ENCODE results near the gene CDC42EP4.
"Not testable (repeated sequence)": the region's sequence is repeated elsewhere in the genome, so short reads cannot be mapped to it uniquely, and the experiment has no call there.

Gene CDC42EP4

DNA sequence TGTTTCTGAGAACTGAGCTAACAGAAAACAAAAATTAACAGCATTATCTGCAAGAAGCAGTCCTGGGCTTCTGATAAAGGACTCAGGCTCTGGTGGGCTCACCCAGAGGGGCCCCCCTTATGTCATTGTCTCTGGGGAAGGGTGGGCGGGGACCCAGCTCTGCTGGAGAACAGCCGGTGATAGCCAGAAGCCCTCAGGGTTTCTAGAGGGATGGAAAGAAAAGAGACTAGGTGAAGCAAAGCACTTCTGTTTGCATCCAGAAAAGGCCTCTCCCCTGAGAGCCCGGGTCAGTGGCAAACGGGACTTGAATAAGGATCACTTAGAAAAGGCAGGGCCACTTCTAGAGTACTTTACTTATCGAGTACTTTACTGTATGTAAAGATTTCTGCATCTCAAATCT is 7.0 kb upstream of the CDC42EP4 start:
- peak; percentile 18 for DNase-seq

DNA sequence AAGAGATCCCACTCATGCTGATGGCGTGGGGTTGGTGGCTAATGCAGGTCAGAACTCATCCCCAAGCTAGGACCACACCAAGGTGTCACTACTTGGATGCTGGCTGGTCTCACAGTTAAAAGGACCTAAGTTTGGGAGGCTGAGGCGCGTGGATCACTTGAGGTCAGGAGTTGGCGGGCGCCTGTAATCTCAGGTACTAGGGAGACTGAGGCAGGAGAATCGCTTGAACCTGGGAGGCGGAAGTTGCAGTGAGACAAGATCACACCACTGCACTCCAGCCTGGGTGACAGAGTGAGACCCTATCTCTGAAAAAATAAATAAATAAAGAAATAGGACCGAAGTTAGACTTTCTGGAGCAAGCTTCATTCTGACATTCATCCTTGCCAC is 6.6 kb upstream of the CDC42EP4 start:
- DNase-seq: no peak

DNA sequence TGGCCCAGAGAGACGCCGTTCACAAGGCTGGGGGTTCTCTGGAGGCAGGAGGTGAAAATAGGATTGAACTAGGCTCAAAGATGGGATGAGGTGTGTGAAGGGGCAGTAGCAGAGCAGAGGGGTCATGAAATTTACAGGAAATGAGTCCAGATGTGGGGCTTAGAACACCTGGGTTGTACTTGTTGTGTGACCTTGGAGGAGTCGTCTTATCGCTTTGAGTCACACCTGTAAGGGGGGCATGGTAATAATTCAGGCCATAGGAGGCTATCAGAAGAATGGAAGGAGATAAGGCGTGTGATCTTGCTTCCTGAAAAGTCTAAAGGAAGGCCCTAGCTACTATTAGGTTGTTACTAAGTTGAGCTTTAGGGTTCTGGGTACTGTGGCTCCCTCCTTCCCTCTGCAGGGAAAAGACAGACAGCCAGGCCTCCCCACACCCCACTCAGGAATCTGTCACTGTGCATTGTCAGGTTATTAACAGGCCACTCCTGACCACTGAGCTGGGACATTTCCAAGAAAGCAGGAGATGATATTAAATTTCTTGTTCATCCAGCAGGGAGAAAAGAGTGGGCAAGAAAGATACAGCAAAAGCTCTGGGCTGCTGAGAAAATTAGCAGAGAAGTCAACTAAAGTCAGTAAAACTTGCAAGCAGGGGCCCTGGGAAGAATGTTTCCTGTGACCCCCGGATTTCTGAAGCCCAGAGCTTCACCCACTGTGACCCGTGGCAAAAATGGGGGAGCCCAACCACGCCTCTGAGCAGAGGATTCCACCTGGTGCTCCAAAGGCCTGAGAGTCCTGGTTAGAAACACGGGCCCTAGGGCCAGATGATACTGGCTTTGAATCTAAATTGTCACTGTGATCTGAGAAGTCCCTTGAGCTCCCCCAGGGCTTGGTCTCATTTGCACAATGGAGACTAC is 6.0 kb upstream of the CDC42EP4 start:
- DNase-seq: no peak

DNA sequence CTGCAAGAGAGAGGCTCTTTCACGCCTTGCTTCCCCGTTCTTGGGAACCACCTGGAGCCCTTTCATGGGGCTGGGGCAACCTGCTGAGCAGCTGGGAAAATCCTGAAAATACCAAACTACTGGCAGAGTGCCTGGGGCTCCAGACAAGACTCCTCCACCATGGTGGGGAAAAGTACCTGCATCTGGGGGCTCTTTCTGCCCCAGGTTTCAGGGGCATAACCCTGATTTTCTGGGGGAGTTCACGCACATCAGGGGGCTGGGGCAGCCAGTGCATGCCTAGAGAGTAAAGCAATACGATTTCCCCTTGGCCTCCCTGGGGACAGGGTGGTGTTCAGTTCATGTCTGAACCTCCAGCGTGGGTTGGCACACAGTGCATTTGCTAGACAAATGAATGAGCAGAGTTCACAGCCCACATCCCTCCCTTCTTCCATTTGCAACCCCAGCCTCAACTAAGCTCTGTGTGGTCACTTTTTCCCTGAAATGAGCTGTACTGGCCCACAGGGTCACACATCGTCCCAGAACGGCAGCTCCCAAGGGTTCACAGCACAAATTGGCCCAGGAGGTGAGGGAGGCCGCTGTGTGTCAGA is 5.2 kb upstream of the CDC42EP4 start:
- DNase-seq: peak; percentile 22

DNA sequence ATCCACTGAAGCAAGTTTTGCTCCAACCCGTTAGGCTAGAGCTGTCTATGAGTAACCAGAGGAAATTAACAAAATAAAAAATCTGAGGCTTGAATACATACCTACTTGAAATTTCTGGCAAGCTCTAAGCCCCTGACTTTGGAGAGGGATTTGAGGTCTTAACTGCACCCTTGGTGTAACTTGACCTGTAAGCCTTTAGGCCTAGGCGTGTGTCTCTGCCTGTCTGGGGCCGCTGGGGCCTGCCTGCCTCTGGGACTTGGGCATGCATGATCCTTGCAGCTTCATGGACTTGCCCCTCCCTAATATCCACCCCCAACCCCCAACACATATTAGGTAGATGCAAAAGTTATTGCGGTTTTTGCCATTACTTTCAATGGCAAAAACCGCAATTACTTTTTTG is 3.7 kb upstream of the CDC42EP4 start:
- DNase-seq: no peak

DNA sequence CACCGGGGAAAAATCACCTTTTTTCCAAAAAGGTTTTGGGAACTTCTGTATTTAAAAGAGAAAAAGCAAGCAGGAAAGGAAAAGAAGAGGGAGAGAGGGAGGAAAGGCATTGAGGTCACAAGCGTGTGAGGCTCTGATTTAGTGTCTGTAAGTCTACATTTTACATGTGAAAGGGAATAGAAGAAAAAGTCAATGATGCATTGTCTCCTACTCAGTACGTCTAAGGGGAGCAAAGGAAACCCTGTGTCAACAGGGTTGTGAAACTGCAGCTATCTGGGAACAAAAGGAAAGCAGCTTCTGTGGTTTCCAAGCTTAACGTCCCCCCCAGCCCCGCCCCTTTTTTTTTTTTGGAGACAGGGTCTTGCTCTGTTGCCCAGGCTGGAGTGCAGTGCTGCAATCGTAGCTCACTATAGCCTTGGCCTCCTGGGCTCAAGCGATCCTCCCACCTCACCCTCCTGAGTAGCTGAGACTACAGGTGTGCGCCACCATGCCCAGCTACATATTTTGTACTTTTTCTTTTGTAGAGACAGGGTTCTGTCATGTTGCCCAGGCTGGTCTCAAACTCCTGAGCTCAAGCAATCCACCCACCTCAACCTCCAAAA is 1.8 kb upstream of the CDC42EP4 start:
- DNase-seq: no peak

DNA sequence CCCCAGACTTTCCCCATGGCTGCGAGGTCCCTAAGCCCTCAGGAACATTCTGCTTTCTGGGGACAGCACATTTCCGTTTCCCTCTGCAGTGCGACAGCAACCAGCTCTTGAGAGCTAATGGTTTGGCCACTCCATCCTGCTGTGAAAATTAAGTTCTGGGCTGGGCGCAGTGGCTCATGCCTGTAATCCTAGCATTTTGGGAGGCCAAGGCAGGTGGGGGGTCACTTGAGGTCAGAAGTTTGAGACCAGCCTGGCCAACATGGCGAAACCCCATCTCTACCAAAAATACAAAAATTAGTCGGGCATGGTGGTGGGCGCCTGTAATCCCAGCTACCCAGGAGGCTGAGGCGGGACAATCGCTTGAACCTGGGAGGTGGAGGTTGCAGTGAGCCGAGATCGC is 1.1 kb upstream of the CDC42EP4 start:
- DNase-seq: not testable (repeated sequence)

DNA sequence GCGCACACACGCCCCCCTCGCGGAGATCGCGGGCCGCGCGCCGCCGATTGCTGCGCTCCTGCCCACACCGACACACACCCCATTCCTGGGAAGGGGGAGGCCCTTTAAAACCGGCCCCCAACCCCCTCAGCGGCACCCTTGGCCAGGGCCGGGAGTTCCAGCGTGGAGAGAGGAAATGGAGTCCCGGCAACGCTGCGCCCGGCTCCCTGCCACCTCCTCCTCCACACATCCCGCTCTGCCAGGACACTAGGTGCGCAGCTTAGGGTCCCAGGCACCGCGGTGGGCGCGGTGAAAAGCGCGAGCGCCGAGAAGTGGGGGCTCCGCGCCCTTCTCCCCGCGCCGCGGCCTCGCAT is 397 bp downstream of the CDC42EP4 start:
- DNase-seq: no peak

DNA sequence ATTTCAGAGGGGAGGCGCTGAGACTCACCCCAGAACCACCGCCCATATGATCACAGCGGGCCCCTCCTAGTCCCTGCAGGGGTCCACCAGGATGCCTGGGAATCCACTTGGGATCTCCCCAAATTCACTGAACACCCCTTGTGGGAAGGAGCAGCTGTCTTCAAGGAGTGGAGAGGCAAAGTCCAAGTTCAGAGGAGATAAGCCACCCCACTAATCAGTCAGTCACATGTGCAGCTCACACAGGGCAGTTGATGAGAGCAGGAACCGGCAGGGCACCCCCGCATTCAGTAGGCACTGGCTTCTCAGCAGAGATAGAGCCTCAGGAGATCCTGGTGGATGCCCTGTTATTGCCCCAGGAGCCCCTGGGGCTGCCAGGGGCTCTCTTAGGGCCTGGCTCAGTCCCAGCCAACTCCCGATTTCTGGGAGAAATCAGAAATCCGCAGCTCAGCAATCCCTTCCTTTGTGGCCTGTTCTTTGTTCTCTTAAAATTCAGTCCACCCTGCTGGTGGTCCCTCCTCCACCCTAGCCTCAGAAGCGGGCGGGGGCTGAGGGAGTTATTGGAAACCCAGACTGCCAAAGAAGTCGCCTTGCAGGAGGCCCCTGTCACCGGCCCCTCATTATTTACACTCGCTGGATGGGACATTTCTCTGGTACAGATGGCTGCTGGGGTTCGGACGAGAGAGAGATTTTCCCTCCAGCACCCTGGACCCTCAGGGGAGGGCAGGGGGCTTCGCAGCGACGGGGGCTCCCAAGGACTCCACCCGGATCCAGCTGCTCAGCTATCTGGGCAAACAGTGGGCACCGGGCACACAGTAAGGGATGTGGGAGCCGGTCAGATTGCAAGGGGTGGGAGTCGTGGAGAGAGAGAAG is 1.8 kb downstream of the CDC42EP4 start:
- DNase-seq: no peak

DNA sequence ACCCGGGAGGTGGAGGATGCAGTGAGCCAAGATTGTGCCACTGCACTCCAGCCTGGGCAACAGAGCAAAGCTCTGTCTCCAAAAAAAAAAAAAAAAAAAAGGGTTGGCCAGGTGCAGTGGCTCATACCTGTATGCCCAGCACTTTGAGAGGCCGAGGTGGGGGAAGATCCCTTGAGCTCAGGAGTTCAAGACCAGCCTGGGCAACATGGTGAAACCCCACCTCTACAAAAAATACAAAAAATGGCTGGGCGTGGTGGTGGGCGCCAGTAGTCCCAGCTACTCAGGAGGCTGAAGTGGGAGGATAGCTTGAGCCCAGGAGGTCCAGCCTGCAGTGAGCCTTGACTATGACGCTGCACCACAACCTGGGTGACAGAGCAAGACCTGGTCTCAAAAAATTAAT is 2.8 kb downstream of the CDC42EP4 start:
- not testable (repeated sequence) for DNase-seq

DNA sequence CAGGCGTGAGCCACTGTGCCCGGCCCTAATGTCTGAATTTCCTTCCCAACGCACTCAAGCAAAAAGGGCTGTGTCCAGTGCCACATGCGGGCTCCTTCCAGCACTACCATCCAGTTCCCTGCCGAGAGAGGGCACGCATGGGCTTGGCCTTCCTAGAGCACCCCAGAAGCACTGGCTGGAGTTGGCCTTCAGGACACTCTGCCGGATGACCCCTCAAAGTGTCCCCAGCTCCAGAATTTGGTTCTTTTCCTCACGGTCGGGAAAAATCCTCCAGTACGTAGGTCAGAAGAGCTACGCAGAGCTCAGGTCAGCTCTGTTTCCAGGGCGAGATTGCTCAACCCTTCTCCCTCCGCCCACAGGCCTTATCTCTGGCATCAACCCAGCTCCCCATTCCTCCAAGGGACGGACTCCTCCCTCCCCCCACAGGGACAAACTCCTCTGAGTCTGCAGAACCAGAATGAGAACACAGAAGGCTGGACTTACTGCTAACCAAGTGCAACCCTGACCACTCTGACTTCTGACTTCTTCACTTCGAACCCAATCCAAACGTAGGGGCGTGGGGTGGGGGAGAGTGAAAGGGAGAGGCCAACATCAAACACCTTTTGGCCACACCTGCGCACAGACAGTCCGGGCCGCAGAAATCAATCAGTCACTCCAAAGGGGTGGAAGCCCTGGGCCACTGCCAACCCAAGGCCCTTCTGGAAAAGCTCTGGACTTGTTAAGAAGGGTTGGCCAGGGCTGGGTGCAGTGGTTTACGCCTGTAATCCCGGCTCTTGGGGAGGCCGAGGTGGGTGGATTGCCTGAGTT is 3.6 kb downstream of the CDC42EP4 start:
- DNase-seq: no peak

DNA sequence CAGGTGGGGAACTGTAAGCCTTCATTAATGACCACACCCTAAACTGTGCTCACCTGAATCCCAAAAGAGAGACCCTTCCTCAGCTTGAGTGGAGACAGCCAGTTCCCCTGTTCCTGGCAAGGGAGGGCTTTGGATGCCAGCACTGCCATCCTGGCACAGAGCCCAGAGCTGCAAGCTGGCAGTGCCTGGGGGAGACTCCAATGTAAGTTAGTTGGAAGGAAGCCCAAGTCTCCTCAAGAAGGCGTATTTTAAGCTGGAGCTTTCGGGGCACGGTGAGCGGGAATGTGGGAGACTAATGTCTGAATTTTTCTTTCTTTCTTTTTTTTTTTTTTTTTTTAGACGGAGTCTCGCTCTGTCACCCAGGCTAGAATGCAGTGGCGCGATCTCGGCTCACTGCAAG is 4.7 kb downstream of the CDC42EP4 start:
- DNase-seq: peak; percentile 31

DNA sequence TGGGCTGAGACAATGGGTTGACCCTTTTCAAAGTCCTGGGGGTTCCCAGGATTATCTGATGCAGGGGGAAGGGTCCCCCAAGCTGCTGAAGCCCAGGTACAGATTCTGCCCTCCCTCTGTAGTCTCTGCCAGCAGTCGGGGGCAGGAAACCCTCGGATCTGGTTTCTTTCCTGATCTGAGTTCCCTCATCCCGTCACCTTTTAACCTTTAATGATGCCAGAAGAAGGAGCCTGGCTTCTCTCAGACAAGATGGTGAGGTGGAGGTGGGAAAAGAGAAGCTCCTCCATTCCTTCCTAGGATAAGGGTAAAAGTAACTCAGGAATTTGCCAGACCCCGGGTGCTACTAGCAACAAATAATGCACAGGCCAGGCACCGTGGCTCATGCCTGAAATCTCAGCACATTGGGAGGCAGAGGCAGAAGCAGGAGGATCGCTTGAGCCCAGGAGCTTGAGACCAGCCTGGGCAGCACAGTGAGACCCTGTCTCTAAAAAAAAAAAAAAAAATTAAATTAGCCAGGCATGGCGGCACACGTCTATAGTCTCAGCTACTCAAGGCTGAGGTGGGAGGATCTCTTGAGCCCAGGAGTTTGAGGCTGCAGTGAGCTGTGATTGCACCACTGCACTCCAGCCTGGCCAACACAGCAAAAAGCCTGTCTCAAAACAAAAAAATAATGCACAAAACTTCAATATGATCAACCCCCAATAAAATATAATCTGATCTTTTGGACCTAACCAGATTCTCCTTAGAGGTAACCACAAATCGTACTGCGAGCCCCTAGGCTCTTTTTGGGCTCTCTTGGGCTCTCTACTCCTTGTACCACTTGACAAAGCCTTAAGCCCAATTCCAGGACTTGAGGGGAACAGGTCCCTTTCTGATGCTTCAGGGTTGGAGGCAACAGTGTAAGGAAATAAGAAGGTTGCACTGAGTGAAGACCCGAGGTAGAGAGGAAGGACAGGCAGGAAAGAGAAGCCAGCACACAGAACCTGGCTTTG is 5.7 kb downstream of the CDC42EP4 start:
- no peak for DNase-seq

DNA sequence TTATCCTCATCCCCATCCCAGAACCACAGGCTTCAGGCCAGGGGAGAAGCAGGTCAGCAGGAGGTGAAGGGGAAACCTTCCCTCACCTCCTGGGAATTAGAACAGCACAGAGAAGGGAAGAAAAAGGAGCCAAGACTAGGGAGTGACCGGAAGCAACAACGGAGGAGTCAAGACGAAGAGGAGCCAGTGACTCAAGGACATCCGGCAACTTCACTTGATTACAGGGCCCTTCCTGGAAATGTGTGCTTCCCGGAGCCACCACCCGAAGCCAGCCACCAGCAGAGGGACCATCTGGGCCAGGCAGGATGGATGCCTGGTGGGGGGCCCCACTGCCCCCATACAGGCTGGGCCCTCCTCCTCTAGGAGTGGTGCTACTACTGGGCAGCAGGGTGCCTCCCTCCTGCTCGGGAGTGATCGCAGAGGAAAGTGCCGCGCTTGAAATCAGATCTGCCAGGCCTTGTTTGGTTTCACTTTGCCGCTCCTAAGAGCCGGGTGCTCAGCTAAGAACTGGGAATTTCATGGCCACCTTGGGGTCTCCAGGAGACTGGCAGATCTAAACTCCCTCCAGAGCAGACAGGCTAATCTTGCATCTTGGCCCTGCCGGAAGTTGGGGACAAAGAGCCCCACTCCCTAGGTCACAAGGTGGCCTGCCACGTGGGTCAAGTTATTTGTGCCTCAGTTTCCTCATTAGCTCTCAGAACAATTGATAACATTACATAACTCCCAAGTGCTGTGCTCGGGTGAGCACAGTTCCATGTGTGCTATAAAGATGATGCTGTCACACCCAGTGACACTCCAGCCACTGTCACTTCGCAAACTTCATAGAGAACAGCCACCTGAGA is 6.6 kb downstream of the CDC42EP4 start:
- peak; percentile 75 for DNase-seq

DNA sequence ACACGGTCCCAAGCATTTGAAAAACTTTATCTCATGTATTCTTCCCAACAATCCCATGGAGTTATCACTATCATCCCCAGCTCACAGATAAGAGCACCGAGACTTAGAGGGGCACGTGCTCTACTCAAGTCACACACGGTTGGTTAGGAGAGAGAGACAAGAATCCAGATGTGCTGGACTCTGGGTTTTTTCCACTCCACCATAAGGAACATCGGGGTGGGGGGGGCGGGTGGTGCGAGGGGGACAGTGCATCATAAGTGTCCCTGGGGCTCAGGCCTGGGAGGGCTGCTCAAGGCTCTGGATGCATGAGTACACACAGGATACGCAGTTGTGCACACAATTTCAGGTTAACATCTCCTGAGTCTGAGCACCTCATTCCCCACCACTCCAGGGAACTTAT is 7.4 kb downstream of the CDC42EP4 start:
- no peak for DNase-seq

DNA sequence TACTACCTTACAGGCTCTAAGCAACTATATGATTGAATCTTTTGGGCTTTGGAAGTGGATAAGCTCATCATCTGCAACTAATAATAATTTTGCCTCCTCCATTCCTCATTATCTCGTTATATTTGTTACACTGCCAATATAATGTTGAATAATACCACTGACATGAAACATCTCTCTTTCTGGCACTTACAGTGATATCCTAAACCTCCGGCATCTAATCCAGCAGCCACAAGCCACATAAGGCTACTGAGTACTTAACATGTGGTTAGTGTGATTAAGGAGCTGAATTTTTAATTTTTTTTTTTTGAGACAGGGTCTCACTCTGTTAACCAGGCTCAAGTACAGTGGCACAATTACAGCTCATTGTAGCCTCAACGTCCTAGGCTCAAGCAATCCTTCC is 9.6 kb downstream of the CDC42EP4 start:
- no peak for DNase-seq

DNA sequence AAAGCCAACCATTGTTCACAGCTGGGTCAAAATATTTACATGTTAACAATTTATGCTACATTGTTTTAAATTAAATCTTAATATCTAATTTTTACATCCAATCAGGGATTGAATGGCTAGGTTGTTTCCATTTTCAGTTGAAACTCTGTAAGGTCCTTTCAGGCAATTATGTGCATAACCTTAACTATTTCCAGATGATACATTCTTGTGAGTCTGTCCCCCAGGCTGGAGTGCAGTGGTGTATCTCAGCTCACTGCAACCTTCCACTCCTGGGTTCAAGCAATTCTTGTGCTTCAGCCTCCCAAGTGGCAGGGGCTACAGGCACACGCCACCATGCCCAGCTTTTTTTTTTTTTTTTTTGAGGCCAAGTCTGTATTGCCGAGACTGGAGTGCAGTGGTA is 10.4 kb downstream of the CDC42EP4 start:
- no peak for DNase-seq

DNA sequence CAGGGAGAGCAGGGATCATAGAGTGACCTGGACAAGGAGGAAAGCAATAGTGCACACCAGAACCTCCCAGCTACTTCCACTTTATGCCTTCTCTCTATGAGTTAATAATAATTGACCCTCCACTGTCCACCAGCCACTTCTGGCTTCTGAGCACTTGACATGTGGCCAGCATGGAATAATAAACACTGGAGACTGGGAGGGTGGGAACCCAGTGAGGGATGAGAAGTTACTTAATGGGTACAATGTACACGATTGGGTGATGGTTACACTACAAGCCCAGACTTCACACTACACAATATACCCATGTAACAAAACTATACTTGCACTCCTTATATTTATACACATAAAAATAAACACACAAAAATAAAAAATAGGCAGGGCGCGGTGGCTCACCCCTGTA is 11.4 kb downstream of the CDC42EP4 start:
- DNase-seq: no peak

DNA sequence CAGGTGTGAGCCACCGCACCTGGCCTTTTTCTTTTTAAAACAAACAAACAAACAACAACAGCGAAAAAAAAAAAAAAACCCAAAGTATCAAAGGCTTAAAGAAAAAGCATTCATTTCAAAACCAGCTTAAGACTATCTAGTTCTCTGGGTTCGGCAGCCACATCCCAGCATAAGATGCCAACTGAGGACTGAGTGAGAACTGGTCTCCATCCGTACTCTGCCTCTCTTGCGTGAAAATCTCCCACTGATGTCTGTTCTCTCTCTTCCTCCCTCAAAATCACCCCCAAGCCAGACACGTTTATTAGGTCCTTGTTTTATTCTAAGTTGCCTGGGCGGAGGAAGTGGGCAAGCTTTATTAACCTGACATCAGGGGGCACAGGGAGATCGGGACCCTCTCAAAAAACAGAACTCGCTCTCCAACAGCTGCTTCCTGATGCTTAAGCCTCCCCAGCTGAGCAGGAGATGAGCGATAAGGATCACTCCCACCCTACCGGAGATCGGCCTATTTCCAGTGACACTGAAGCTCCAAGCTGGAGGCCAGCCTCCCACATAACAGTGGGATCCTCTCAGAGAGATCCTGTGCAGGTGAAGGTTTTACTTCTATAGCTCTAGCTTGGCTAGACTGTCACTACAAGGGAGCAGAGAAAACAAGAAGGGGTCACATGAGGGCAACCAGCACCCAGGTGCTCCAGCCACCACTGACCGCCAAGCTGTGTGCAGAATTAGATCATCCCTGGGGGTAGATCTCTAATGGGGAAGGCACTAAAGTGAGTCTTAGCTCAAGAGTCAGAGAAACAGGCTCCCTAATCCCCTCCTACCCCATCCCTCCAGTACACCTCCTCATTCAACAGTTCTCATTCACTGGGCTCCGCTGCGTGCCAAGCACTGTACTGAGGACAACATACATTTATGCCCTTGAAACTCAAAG is 13.6 kb downstream of the CDC42EP4 start:
- DNase-seq: no peak

Data from NCI-H345 (cell line).